Caco-2 (cell line): ENCODE data around the gene KIF17. TPM values are rescaled to one million over a fixed set of nuclear protein-coding genes. Genes with fewer than 3 reads are reported as not detected.
A peak's percentile ranks its signal among the peaks of the same experiment; 100 is the strongest.

Source experiments
- BruUV-seq: library from RNA; stranded (reverse); fragments of 400-500 nt; replicated peaks from 2 replicates; lab custom pipeline; 2021; lab: Mats Ljungman, UMichigan
- CTCF ChIA-PET: fragments of 300-600 bp; sonication (Branson Sonifier 250); formaldehyde crosslinking; loops from one replicate; lab custom pipeline; 2022; ENCODE audit warnings: antibody characterized with exemption; lab: Charles Lee
- POLR2A ChIA-PET: fragments of 300-600 bp; sonication (Branson Sonifier 250); formaldehyde crosslinking; loops from one replicate; lab custom pipeline; 2022; ENCODE audit warnings: antibody characterized with exemption; lab: Charles Lee
- DNase-seq, 2 experiments: peaks; one replicate each; pipeline versions ENCODE4 v3.0.0 to v3.0.0-alpha.2; 2020 to 2022
- H3K27me3 ChIP-seq: replicated peaks from 2 replicates; pipeline ENCODE4 v1.6.0; 2011; ENCODE audit warnings: low read length; ENCODE audit not compliant: control insufficient read depth, insufficient read depth
- H3K36me3 ChIP-seq: 2 replicates; pipeline ENCODE4 v1.5.1; 2011; ENCODE audit warnings: low read length; ENCODE audit not compliant: control insufficient read depth, insufficient read depth
- H3K4me1 ChIP-seq: fragments of 250-450 bp; sonication (Bioruptor Pico); 2 replicates; pipeline ENCODE4 v1.5.1; 2020; ENCODE audit warnings: mild to moderate bottlenecking
- H3K4me3 ChIP-seq: 2 replicates; pipeline ENCODE4 v1.5.1; 2011; ENCODE audit warnings: low read depth, mild to moderate bottlenecking, control low read depth, low read length
- H3K9me3 ChIP-seq: fragments of 250-450 bp; sonication (Bioruptor Pico); 2 replicates; pipeline ENCODE4 v1.5.1; 2020; ENCODE audit warnings: mild to moderate bottlenecking, moderate library complexity
- H3K27ac Mint-ChIP-seq: one replicate; pipeline ENCODE4 v1.8.0; 2022; ENCODE audit warnings: mixed read lengths; ENCODE audit not compliant: unreplicated experiment
- H3K27me3 Mint-ChIP-seq: one replicate; pipeline ENCODE4 v1.8.0; 2022; ENCODE audit warnings: mixed read lengths; ENCODE audit not compliant: insufficient read depth, unreplicated experiment
- H3K36me3 Mint-ChIP-seq: one replicate; pipeline ENCODE4 v1.8.0; 2022; ENCODE audit warnings: mild to moderate bottlenecking, mixed read lengths; ENCODE audit not compliant: insufficient read depth, unreplicated experiment
- H3K4me1 Mint-ChIP-seq: one replicate; pipeline ENCODE4 v1.8.0; 2022; ENCODE audit warnings: low read depth, mixed read lengths; ENCODE audit not compliant: unreplicated experiment
- H3K4me3 Mint-ChIP-seq: one replicate; pipeline ENCODE4 v1.8.0; 2022; ENCODE audit warnings: mild to moderate bottlenecking, moderate library complexity, mixed read lengths; ENCODE audit not compliant: unreplicated experiment
- H3K9me3 Mint-ChIP-seq: one replicate; pipeline ENCODE4 v1.8.0; 2022; ENCODE audit warnings: mixed read lengths; ENCODE audit not compliant: unreplicated experiment
- CTCF ChIP-seq, 2 experiments: fragments of 200-600 bp in 1 of 2; IDR thresholded peaks; 1 replicate in 1 of 2; 2 replicates in 1 of 2; pipeline versions ENCODE4 v1.5.1 to v1.8.0; 2011 to 2022; ENCODE audit warnings: antibody characterized with exemption in 1 of 2, control low read depth in 1 of 2, inconsistent platforms in 1 of 2, low read depth in 1 of 2, low read length in 1 of 2, mild to moderate bottlenecking in 1 of 2, moderate library complexity in 1 of 2; ENCODE audit not compliant: insufficient read depth in 1 of 2, severe bottlenecking in 1 of 2, unreplicated experiment in 1 of 2
- intact Hi-C: fragments of 100-400 bp; cut with micrococcal nuclease; formaldehyde crosslinking; loops from one replicate; pipeline ENCODE4 v1.10.0; 2022; ENCODE audit not compliant: unreplicated experiment
- total RNA-seq: library from RNA; stranded (reverse); gene quantifications from 2 replicates; pipeline ENCODE4 v1.2.3, GENCODE V29; 2022

Gene KIF17
- total RNA-seq, 1 experiment from 2014 or later: 1.5 TPM

GRCh38 chr1:20696397-20697333 is 21.1 kb downstream of the KIF17 start:
- ChIA-PET POLR2A (interaction anchor here (0.6 to 1.4 kb wide), 4 partner anchors 21 to 499 kb away, joined by 3 to 7 read pairs (median 4); partner anchors contain the start of genes HP1BP3 and KIF17), CTCF (interaction anchor here (0.5 to 1.4 kb wide), 26 partner anchors 9 to 866 kb away, joined by 3 to 49 read pairs (median 4); partner anchors contain the start of genes DDOST, KIF17 and MUL1)
- H3K27me3 ChIP-seq: no peaks in the 10 kb centered on the region
- Mint-ChIP-seq H3K4me1 (peaks cover 12% of the 10 kb centered on the region), H3K4me3 (peak overlapping the region; percentile 88), H3K36me3 (peaks cover 18% of the 10 kb centered on the region), H3K27me3 (no peaks in the 10 kb centered on the region), H3K27ac (peak overlapping the region; percentile 77), H3K9me3 (no peaks in the 10 kb centered on the region)
- TF ChIP-seq CTCF (IDR thresholded peaks at IDR 0.05; ENCODE audit: insufficient read depth in 1 of 2, low read depth in 1 of 2, low read length in 1 of 2, severe bottlenecking in 1 of 2, unreplicated experiment in 1 of 2): peak; percentile 90 to 96
- intact Hi-C loops: loop anchor here (1.0 to 10.0 kb wide), 3 partner anchors 37 to 288 kb away; partner anchors contain the start of gene HP1BP3
- H3K9me3 ChIP-seq: no peaks in the 10 kb centered on the region
- no TSS peak for BruUV-seq
- peaks cover 18% of the 10 kb centered on the region for H3K4me1 ChIP-seq
- DNase-seq: peak; percentile 90 to 91
- H3K4me3 ChIP-seq: peak overlapping the region; percentile 71
- no peaks in the 10 kb centered on the region for H3K36me3 ChIP-seq

- H3K27me3 ChIP-seq: no peaks in the 10 kb centered on the region
- H3K9me3 Mint-ChIP-seq: no peaks in the 10 kb centered on the region
- ChIA-PET CTCF (interaction anchor here (0.7 kb wide), 1 partner anchor 32 kb away, joined by 3 read pairs; no protein-coding TSS in a partner anchor), POLR2A (no interaction called here)
- TF ChIP-seq CTCF (IDR thresholded peaks at IDR 0.05; ENCODE audit: insufficient read depth in 1 of 2, low read depth in 1 of 2, low read length in 1 of 2, severe bottlenecking in 1 of 2, unreplicated experiment in 1 of 2): no peak
- H3K9me3 ChIP-seq: no peaks in the 10 kb centered on the region
- no peak overlapping the region for H3K27ac Mint-ChIP-seq
- intact Hi-C loops: loop anchor here (10.0 kb wide), 2 partner anchors 89 to 289 kb away; partner anchors contain the start of gene HP1BP3
- no peaks in the 10 kb centered on the region for H3K27me3 Mint-ChIP-seq
- DNase-seq: no peak
- H3K4me3 ChIP-seq: no peak overlapping the region
- H3K36me3 Mint-ChIP-seq: peaks cover 18% of the 10 kb centered on the region
- H3K4me3 Mint-ChIP-seq: no peak overlapping the region
- BruUV-seq: no TSS peak
- H3K4me1 Mint-ChIP-seq: peaks cover 12% of the 10 kb centered on the region
- peaks cover 13% of the 10 kb centered on the region for H3K4me1 ChIP-seq
- H3K36me3 ChIP-seq: no peaks in the 10 kb centered on the region
These were observed 22.3 kb downstream of the KIF17 start for GRCh38 chr1:20695515-20695914.

GRCh38 chr1:20693623-20694022 is 24.2 kb downstream of the KIF17 start:
- peaks cover 18% of the 10 kb centered on the region for H3K36me3 Mint-ChIP-seq
- POLR2A ChIA-PET: no interaction called here

More at GRCh38 chr1:20693623-20694022, 24.2 kb downstream of the KIF17 start:
- Mint-ChIP-seq H3K9me3 (no peaks in the 10 kb centered on the region), H3K4me3 (no peak overlapping the region), H3K4me1 (peaks cover 5% of the 10 kb centered on the region), H3K27ac (no peak overlapping the region), H3K27me3 (no peaks in the 10 kb centered on the region)
- CTCF ChIA-PET: no interaction called here
- Histone ChIP-seq H3K4me1 (peaks cover 9% of the 10 kb centered on the region), H3K4me3 (no peak overlapping the region), H3K9me3 (no peaks in the 10 kb centered on the region), H3K27me3 (no peaks in the 10 kb centered on the region), H3K36me3 (no peaks in the 10 kb centered on the region)
- no peak for TF ChIP-seq CTCF (IDR thresholded peaks at IDR 0.05; ENCODE audit: insufficient read depth in 1 of 2, low read depth in 1 of 2, low read length in 1 of 2, severe bottlenecking in 1 of 2, unreplicated experiment in 1 of 2)
- BruUV-seq: no TSS peak
- intact Hi-C loops: loop anchor here (10.0 kb wide), 2 partner anchors 91 to 291 kb away; partner anchors contain the start of gene HP1BP3
- no peak for DNase-seq
